Liver (tissue), 9 donors: ENCODE measurements around the gene CA10. TPM values are rescaled to one million over a fixed set of nuclear protein-coding genes. Genes with fewer than 3 reads are reported as not detected.

ENCODE experiments used
- DNase-seq: peaks from one replicate; pipeline ENCODE4 v3.0.0-alpha.2; 2017; ENCODE audit warnings: low spot score
- H3K27ac ChIP-seq, 2 donors: one replicate each; pipeline ENCODE4 v1.7.0; 2013; ENCODE audit warnings: inconsistent platforms in 2 of 2, low read length in 2 of 2, control low read depth in 1 of 2, low read depth in 1 of 2, mild to moderate bottlenecking in 1 of 2
- H3K27me3 ChIP-seq, 4 donors: one replicate each; pipeline versions ENCODE4 v1.6.1 to v1.7.0; 2013; ENCODE audit warnings: low read length in 3 of 4, inconsistent platforms in 1 of 4, mild to moderate bottlenecking in 1 of 4, moderate library complexity in 1 of 4; ENCODE audit not compliant: control insufficient read depth in 4 of 4, insufficient read depth in 4 of 4
- H3K36me3 ChIP-seq, 4 donors: one replicate each; pipeline versions ENCODE4 v1.6.1 to v1.7.0; 2013; ENCODE audit warnings: low read length in 3 of 4, mild to moderate bottlenecking in 3 of 4, low read depth in 1 of 4, moderate library complexity in 1 of 4; ENCODE audit not compliant: control insufficient read depth in 4 of 4, insufficient read depth in 3 of 4
- H3K4me1 ChIP-seq, 4 donors: one replicate each; pipeline versions ENCODE4 v1.6.1 to v1.7.0; 2013; ENCODE audit warnings: low read length in 3 of 4, mild to moderate bottlenecking in 3 of 4, moderate library complexity in 1 of 4; ENCODE audit not compliant: control insufficient read depth in 4 of 4, insufficient read depth in 4 of 4
- H3K4me3 ChIP-seq, 3 donors: one replicate each; pipeline versions ENCODE4 v1.6.1 to v1.7.0; 2013; ENCODE audit warnings: low read length in 3 of 3, control low read depth in 1 of 3, low read depth in 1 of 3, mild to moderate bottlenecking in 1 of 3
- H3K9ac ChIP-seq, 2 donors: one replicate each; pipeline ENCODE4 v1.7.0; 2013; ENCODE audit warnings: low read length in 2 of 2, mild to moderate bottlenecking in 2 of 2, moderate library complexity in 2 of 2, control low read depth in 1 of 2, low read depth in 1 of 2
- H3K9me3 ChIP-seq, 4 donors: one replicate each; pipeline versions ENCODE4 v1.6.1 to v1.7.0; 2013; ENCODE audit warnings: low read length in 3 of 4; ENCODE audit not compliant: control insufficient read depth in 4 of 4
- EGR1 ChIP-seq, 2 donors: IDR thresholded peaks; 2 replicates each; pipeline ENCODE4 v1.6.1; 2016 to 2018; ENCODE audit warnings: antibody characterized with exemption in 2 of 2, low read depth in 2 of 2
- FOXA2 ChIP-seq: IDR thresholded peaks from 2 replicates; pipeline ENCODE4 v1.6.1; 2016; ENCODE audit warnings: antibody characterized with exemption
- GABPA ChIP-seq, 2 donors: IDR thresholded peaks in 1 of 2; conservative IDR thresholded peaks in 1 of 2; 2 replicates each; pipeline ENCODE4 v1.6.1; 2016; ENCODE audit warnings: antibody characterized with exemption in 2 of 2, mild to moderate bottlenecking in 1 of 2, moderate library complexity in 1 of 2
- HNF4A ChIP-seq, 2 donors: conservative IDR thresholded peaks; 2 replicates each; pipeline ENCODE4 v1.6.1; 2016; ENCODE audit warnings: antibody characterized with exemption in 2 of 2, mild to moderate bottlenecking in 2 of 2
- JUND ChIP-seq, 2 donors: IDR thresholded peaks; 2 replicates each; pipeline ENCODE4 v1.6.1; 2016; ENCODE audit warnings: antibody characterized with exemption in 2 of 2
- NR2F2 ChIP-seq: IDR thresholded peaks from 2 replicates; pipeline ENCODE4 v1.6.1; 2016; ENCODE audit warnings: antibody characterized with exemption
- RAD21 ChIP-seq, 2 donors: IDR thresholded peaks; 2 replicates each; pipeline ENCODE4 v1.6.1; 2016; ENCODE audit warnings: antibody characterized with exemption in 2 of 2, mild to moderate bottlenecking in 2 of 2
- TAF1 ChIP-seq: conservative IDR thresholded peaks from 2 replicates; pipeline ENCODE4 v1.6.1; 2016; ENCODE audit warnings: antibody characterized with exemption, mild to moderate bottlenecking
- YY1 ChIP-seq: IDR thresholded peaks from 2 replicates; pipeline ENCODE4 v1.6.1; 2016; ENCODE audit warnings: antibody characterized with exemption, mild to moderate bottlenecking
- WGBS: extraction: QIAGEN DNeasy Blood & Tissue Kit; methylation state at CpG from one replicate; pipeline ENCODE4 v1.1.7; 2013; 5-methylcytosine and 5-hydroxymethylcytosine counted together
- polyA plus RNA-seq, 2 donors: library from polyadenylated mRNA; stranded (reverse) in 1 of 2; unstranded in 1 of 2; fragments of 200-250 nt in 1 of 2; fragments of >200 nt in 1 of 2; fragmentation: Nextera tagmentation in 1 of 2; extraction: Ambion mirVana in 1 of 2; gene quantifications; one replicate each; pipeline versions ENCODE4 v1.2.1 to v1.2.3, GENCODE V29; 2013 to 2015
- total RNA-seq, 2 donors: library from RNA; depleted of rRNA; stranded (reverse); fragments of >200 nt; gene quantifications; one replicate each; pipeline ENCODE4 v1.2.3, GENCODE V29; 2014
- TF ChIP-seq, protein P1 (sequence below): IDR thresholded peaks from 2 replicates; pipeline ENCODE4 v1.6.1; 2016; ENCODE audit warnings: antibody characterized with exemption
- TF ChIP-seq, protein P2 (sequence below): IDR thresholded peaks from 2 replicates; pipeline ENCODE4 v1.6.1; 2016; ENCODE audit warnings: antibody characterized with exemption
- TF ChIP-seq, protein P3 (sequence below): fragments of 150-350 bp; IDR thresholded peaks from 2 replicates; pipeline ENCODE4 v1.5.1; 2017; ENCODE audit warnings: improper control_type of control experiment, low read depth, low read length; ENCODE audit not compliant: missing input control
- TF ChIP-seq, protein P4 (sequence below): IDR thresholded peaks from 2 replicates; pipeline ENCODE4 v1.6.1; 2016; ENCODE audit warnings: antibody characterized with exemption
- TF ChIP-seq, protein P5 (sequence below): IDR thresholded peaks from 2 replicates; pipeline ENCODE4 v1.6.1; 2016; ENCODE audit warnings: antibody characterized with exemption, mild to moderate bottlenecking
- donor health status: healthy.
- donor health status: healthy.
- donor health status: healthy.
- donor health status: healthy.
- donor health status: healthy.

Gene CA10
- total and polyA plus RNA-seq, 4 donors: 0.05 TPM; not detected in 3

DNA sequence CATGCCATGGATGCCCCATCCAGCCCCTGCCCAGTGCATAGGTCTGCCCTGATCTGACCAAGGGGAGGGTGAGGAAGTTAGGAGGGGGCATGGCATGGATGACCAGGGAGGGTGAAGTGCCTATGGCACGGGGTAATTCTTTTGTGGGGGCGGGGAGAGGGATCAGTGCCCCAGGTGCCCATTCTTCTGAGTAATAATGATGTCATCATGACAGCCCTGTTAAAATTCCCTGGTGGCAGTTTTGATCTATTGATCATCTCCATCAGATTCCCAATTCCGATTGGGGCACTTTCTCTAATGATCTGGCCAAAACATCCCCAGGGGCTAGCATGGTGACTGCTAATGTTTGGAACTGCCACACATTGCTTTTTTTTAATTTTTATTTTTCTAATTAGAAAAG is 506.0 kb downstream of the CA10 start:
- Histone ChIP-seq H3K9ac (no peak overlapping the region), H3K4me3 (no peak overlapping the region), H3K27me3 (peaks cover 0 to 2% (median 0%) of the 10 kb centered on the region in 4 donors), H3K9me3 (no peaks in the 10 kb centered on the region), H3K4me1 (no peaks in the 10 kb centered on the region), H3K36me3 (no peaks in the 10 kb centered on the region), H3K27ac (no peak overlapping the region)
- no peak for DNase-seq
- no peak for TF ChIP-seq JUND (IDR thresholded peaks at IDR 0.05)
- TF ChIP-seq HNF4A (conservative IDR thresholded peaks at IDR 0.05): no peak
- no peak for TF ChIP-seq FOXA2
- no peak for TF ChIP-seq EGR1 (IDR thresholded peaks at IDR 0.05; ENCODE audit: low read depth in 2 of 2)
- WGBS: 73% methylated on average over 3 of the region's 3 CpGs

DNA sequence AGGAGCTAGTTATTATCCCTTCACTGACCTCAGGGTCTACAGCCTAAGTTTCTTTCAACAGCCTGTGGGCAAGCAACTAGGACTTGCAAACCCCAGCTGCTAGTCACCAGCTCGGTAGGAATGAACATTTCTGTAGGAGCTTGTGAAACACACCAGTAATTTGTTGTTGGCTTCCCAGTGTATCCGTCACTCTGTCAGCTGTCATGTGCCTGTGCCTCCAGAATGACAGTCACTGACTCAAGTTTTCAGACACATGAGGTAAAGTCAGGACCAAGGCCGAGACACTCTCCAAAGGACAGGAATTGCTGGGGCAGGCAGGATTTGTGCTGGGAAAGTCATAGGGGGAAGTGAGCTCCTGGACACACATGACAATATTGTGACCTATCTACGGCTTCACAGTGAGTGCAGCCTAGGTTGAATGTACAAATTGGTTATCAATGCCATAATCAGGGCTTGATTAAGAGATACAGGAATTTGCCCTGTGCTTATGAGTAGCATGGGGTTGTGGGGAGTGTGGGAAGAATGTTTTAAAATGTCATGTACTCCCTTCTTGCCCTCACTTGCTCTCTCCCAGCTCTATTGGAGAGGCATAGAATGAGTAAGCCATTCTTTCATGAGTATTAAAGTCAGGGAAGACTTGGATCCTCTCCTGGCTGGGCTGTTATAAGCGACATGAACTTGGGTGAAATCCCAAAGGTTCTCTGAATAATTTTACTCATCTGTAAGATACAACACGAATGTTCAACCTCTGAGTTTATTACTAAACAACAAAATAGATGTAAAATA is 506.8 kb downstream of the CA10 start:
- no peak overlapping the region for H3K27ac ChIP-seq
- DNase-seq: no peak
- no peak overlapping the region for H3K4me3 ChIP-seq
- H3K9ac ChIP-seq: no peak overlapping the region
- TF ChIP-seq FOXA2: no peak
- TF ChIP-seq TAF1: no peak
- no peak for TF ChIP-seq YY1
- TF ChIP-seq, protein P1, sequence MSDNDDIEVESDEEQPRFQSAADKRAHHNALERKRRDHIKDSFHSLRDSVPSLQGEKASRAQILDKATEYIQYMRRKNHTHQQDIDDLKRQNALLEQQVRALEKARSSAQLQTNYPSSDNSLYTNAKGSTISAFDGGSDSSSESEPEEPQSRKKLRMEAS: no peak
- TF ChIP-seq, protein P2, sequence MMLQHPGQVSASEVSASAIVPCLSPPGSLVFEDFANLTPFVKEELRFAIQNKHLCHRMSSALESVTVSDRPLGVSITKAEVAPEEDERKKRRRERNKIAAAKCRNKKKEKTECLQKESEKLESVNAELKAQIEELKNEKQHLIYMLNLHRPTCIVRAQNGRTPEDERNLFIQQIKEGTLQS: no peak
- TF ChIP-seq, protein P3, sequence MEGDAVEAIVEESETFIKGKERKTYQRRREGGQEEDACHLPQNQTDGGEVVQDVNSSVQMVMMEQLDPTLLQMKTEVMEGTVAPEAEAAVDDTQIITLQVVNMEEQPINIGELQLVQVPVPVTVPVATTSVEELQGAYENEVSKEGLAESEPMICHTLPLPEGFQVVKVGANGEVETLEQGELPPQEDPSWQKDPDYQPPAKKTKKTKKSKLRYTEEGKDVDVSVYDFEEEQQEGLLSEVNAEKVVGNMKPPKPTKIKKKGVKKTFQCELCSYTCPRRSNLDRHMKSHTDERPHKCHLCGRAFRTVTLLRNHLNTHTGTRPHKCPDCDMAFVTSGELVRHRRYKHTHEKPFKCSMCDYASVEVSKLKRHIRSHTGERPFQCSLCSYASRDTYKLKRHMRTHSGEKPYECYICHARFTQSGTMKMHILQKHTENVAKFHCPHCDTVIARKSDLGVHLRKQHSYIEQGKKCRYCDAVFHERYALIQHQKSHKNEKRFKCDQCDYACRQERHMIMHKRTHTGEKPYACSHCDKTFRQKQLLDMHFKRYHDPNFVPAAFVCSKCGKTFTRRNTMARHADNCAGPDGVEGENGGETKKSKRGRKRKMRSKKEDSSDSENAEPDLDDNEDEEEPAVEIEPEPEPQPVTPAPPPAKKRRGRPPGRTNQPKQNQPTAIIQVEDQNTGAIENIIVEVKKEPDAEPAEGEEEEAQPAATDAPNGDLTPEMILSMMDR: no peak
- no peak for TF ChIP-seq RAD21 (IDR thresholded peaks at IDR 0.05)
- TF ChIP-seq JUND (IDR thresholded peaks at IDR 0.05): no peak
- H3K4me1 ChIP-seq: no peaks in the 10 kb centered on the region
- peaks cover 0 to 2% (median 0%) of the 10 kb centered on the region in 4 donors for H3K27me3 ChIP-seq
- WGBS: 81% methylated on average over 6 of the region's 6 CpGs
- no peaks in the 10 kb centered on the region for H3K9me3 ChIP-seq
- no peaks in the 10 kb centered on the region for H3K36me3 ChIP-seq

DNA sequence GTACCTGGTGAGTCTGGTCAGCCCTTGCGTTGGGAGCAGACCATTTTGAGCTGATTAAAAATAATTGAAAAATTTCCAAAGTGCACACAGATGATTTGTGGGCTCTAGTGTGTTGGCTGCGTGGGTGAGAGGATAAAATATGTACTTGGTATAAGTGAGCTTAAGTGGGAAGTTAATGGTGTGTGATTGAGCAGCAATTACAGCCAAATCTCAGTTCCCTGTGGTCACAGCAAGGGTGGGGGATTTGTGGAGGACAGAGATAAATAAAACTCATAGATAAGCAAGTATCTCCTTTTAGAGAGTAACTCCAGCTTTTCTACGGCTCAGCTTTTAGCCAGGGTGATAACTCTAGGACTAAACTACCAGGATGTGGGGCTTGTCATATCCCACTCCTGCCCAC is 507.7 kb downstream of the CA10 start:
- no peak overlapping the region for H3K27ac ChIP-seq
- no peaks in the 10 kb centered on the region for H3K9me3 ChIP-seq
- peaks cover 0 to 2% (median 0%) of the 10 kb centered on the region in 4 donors for H3K27me3 ChIP-seq
- WGBS: 78% methylated on average over 3 of the region's 3 CpGs
- DNase-seq: no peak
- H3K4me1 ChIP-seq: no peaks in the 10 kb centered on the region
- H3K4me3 ChIP-seq: no peak overlapping the region
- H3K36me3 ChIP-seq: no peaks in the 10 kb centered on the region
- H3K9ac ChIP-seq: no peak overlapping the region
- TF ChIP-seq, protein P4, sequence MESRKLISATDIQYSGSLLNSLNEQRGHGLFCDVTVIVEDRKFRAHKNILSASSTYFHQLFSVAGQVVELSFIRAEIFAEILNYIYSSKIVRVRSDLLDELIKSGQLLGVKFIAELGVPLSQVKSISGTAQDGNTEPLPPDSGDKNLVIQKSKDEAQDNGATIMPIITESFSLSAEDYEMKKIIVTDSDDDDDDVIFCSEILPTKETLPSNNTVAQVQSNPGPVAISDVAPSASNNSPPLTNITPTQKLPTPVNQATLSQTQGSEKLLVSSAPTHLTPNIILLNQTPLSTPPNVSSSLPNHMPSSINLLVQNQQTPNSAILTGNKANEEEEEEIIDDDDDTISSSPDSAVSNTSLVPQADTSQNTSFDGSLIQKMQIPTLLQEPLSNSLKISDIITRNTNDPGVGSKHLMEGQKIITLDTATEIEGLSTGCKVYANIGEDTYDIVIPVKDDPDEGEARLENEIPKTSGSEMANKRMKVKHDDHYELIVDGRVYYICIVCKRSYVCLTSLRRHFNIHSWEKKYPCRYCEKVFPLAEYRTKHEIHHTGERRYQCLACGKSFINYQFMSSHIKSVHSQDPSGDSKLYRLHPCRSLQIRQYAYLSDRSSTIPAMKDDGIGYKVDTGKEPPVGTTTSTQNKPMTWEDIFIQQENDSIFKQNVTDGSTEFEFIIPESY: no peak
- TF ChIP-seq NR2F2: no peak
- TF ChIP-seq JUND (IDR thresholded peaks at IDR 0.05): no peak
- no peak for TF ChIP-seq FOXA2
- TF ChIP-seq YY1: no peak
- TF ChIP-seq, protein P5, sequence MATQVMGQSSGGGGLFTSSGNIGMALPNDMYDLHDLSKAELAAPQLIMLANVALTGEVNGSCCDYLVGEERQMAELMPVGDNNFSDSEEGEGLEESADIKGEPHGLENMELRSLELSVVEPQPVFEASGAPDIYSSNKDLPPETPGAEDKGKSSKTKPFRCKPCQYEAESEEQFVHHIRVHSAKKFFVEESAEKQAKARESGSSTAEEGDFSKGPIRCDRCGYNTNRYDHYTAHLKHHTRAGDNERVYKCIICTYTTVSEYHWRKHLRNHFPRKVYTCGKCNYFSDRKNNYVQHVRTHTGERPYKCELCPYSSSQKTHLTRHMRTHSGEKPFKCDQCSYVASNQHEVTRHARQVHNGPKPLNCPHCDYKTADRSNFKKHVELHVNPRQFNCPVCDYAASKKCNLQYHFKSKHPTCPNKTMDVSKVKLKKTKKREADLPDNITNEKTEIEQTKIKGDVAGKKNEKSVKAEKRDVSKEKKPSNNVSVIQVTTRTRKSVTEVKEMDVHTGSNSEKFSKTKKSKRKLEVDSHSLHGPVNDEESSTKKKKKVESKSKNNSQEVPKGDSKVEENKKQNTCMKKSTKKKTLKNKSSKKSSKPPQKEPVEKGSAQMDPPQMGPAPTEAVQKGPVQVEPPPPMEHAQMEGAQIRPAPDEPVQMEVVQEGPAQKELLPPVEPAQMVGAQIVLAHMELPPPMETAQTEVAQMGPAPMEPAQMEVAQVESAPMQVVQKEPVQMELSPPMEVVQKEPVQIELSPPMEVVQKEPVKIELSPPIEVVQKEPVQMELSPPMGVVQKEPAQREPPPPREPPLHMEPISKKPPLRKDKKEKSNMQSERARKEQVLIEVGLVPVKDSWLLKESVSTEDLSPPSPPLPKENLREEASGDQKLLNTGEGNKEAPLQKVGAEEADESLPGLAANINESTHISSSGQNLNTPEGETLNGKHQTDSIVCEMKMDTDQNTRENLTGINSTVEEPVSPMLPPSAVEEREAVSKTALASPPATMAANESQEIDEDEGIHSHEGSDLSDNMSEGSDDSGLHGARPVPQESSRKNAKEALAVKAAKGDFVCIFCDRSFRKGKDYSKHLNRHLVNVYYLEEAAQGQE: no peak
- TF ChIP-seq, protein P3: no peak
- no peak for TF ChIP-seq EGR1 (IDR thresholded peaks at IDR 0.05; ENCODE audit: low read depth in 2 of 2)
- TF ChIP-seq, protein P2: no peak
- TF ChIP-seq TAF1: no peak
- TF ChIP-seq, protein P1: no peak
- TF ChIP-seq GABPA (IDR thresholded peaks at IDR 0.05 in 1 of 2, conservative IDR thresholded peaks at IDR 0.05 in 1 of 2): no peak
